Measurements from ENCODE around the gene CBLC.

The CBLC gene

DNA sequence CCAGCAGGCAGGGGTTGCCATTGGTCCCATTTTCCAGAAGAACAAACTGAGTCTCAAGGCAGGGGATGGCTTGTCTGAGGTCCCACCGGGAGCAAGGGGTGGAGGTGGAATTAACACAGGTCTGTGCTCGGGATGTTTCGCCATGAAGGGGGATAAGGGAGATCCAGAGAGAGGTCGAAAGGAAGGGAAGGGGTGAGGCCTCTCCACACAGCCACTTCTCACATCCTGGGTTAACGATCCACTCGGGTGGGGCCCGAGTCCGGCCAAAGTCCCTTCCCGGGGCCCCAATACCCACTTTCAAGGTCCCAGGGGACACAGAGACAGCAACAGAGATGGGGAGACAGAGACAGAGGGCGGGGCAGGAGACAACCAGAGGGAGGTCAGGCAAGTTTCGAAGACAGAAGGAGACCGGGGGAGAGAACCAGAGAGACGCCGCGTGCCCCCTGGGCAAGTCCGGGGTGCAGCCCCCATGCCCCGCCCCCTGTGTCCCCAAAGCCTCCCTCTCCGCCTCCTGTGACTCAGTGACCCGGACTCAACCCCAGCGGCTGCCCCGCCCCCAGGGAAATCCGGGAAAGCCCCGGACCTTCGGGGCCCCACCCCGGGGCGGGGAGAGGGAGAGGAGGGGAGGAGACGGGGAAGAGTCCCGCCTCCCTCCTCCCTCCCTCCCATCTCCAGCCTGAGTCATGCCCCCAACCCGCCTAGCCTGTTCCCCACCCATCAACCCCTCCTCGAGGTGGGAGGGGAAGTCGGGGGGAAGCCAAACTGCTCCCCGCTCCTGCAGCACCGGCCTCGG lies 30.5 kb upstream of the CBLC start:
- DNase-seq (ENCODE audit: low spot score): peak; percentile 95

DNA sequence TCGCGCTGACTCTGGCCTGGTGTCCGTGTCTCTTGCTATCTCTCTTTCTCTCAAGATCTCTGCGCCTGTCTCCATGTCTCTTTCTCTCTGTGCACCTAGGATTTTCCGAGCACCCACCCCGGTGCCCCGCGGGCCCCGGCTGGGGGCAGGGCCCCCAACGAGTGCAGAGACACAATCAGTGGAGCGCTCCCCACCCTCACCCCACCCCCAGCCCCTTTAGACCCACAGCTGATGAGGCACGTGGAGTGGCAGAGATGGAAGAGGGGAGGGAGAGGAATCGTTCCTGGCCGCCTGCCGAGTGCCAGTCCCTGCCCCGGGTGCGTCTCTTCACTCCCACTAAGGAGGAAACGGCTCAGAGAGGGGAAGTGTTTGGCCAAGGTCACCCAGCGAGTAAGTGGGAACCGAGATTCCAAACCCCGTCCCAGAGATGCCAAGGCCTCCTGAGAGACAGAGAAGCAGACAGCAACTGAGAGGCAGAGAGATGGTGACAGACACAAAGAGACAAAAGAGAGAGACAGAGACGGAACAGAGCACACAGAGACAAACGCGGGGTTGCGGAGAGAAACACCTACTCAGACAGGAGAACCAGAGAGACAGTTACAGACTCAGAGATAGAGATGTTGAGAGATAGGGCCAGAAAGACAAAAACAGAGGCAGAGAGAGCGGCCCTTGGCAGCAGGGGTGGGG lies 29.8 kb upstream of the CBLC start:
- no peak for DNase-seq (ENCODE audit: low spot score)

DNA sequence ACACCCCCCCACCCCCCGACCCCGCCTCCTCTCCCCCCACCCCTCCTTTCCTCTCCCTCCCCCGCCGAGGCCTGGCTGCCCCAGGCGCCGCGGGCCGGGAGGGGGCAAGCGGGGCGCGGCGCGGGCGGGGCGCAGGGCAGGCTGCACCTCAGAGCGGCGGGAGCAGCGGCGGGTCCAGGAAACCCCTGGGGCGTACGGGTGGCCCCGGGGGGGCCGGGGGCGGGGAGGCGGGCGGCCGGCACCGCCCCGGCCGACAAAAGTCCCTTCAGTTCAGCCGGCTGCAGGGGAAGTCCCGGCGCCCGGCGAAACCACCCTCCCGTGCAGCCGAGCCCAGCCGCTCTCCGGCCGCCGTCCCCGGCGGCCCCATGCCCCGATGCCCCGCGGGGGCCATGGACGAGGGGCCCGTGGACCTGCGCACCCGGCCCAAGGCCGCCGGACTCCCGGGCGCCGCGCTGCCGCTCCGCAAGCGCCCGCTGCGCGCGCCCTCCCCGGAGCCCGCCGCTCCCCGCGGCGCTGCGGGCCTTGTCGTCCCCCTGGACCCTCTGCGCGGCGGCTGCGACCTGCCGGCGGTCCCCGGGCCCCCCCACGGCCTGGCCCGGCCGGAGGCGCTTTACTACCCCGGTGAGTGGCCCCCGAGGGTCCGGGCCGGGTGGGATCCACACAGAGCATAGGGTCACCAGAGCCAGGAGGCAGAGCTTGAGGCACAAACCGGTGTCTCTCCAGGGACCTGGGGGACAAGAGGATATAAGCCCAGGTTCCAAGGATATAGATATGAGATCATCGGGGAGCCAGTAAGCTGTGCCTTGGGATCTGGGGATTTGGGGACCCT lies 29.1 kb upstream of the CBLC start, which contains the start of gene BCL3:
Gene BCL3, plus strand, starts transcription at position 283 of the 829 bp plus-strand sequence. Its CDS starts 83 bp downstream, at position 366.
- DNase-seq (ENCODE audit: low spot score): peak; percentile 86

DNA sequence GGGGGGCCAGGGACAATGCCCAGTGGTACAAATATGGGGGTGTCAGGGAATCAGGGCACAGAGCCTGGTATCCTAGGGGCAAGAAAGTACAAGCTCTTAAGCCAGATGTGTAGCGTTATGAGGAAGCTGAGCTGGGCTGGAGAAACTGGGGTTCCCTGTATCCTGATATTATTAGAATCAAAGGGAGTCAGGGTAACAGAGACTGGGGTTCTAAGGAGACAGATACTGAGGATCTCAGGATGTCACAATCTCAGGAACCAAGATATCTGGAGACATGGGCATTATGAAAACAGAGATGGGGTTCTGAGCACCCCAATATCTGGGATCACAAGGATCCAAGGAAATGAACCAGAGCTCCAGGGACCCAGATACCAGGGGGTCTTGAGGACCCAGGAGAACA lies 28.4 kb upstream of the CBLC start:
- DNase-seq (ENCODE audit: low spot score): no peak

DNA sequence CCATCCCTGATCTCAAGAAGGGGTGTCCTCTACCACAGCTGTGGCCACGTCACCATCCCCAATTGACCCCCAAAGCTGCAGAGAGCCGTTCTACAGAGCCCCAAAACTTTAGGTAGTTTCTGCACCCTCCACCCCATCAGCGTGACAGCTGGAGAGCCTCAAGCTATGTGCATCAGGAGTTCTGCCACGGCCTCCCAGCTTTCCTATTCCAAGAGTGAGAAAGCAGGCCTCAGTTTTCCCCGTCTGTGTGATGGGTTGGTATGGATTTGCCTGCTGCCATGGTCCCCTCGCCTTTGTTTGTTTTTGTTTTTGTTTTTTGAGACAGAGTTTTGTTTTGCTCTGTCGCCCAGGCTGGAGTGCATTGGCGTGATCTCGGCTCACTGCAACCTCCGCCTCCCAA lies 27.7 kb upstream of the CBLC start:
- DNase-seq (ENCODE audit: low spot score): no peak

GRCh38 chr19:44752123-44752815 lies 25.4 kb upstream of the CBLC start:
- DNase-seq (ENCODE audit: low spot score): no peak

DNA sequence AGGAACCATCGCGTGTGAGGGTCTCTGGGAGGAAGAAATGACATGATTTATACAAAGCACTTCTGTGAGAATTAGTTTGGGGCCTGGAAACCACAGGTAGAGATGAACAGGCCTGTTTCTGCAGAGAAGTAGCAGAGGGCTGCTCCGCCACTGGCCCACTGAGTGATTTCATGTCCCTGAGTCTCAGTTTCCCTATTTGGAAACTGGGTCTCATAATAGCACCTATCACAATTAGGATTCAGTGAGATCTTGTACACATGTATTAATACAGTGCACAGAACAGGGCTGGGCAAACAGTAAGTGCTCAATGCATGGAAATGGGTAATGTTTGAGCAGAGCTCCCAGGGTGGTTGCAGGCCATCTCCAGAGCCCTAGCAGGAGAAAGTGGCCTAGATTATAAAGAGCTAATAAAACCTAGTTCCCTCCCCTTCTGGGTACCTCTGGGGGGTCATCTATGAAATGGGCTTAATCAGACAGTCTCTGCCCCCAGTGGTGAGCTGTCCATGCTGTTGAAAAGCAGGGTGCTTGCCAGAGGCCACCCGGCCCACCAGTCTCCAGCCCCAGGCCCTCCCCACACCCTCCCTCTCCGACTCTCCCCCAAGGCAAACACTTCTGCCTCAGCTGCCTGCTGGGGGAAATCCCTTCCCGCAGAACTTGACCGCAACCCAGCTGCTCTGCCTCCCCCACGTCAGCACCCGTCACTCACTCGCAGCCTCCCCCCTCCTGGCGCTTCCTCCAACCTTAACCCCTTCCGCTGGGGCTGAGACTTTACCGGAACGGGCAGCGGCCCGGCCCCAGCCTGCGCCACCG lies 24.7 kb upstream of the CBLC start:
- DNase-seq (ENCODE audit: low spot score): peak; percentile 93

- no peak for DNase-seq (ENCODE audit: low spot score)
Observed at GRCh38 chr19:44753626-44753931, 24.1 kb upstream of the CBLC start.

- DNase-seq (ENCODE audit: low spot score): peak; percentile 72
Observed at GRCh38 chr19:44753932-44754749, 23.5 kb upstream of the CBLC start.

DNA sequence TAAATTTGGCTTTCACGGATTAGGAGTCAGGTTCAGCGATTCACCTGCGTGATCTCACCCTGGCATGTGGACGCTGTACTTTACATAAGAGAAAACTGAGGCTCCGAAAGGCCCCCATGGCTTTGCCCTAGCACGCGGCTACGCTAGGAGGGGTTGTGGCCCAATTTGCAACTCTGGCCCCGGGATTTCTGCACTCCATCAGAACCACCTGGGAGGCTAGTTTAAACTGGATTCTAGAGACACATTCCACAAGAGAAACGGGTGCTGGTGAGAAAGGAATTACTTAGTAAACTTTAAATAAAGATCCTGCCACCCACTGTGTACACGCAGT lies 23.0 kb upstream of the CBLC start:
- no peak for DNase-seq (ENCODE audit: low spot score)

DNA sequence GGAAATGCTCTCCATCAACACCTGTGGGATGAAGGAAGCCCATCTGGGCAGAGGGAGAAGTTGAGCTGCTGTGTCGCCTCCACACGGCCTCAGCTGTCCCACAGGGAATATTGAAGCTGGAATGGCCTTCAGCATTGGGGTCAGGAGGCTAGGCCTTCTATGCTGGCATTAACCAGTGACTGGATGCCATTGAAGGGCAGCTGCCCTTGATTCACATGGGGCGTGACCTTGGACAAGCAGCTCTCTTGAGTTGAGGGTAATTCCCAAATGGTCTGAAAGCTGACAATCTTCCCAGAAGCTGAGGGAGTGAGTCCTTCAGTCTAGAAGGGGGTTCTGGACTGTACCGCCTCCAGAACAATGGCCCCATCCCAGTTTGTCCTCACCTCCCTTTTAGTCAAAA lies 22.5 kb upstream of the CBLC start:
- no peak for DNase-seq (ENCODE audit: low spot score)

DNA sequence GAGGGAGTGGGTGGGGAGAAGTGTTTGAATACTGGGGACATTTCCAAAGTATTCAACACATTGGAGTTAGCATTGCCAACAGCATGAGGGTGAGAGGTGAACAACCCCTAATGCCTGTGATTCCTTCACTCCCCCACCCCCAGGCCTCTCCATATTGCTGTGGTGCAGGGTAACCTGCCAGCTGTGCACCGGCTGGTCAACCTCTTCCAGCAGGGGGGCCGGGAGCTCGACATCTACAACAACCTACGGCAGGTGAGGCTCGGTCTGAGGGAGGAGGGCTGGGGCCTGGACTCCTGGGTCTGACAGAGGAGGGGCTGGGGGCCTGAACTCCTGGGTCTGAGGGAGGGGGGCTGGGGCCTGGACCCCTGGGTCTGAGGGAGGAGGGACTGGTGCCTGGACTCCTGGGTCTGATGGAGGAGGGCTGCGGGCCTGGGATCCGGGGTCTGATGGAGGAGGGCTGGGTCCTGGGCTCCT lies 21.6 kb upstream of the CBLC start:
- DNase-seq (ENCODE audit: low spot score): no peak

- DNase-seq (ENCODE audit: low spot score): no peak
Observed at GRCh38 chr19:44757057-44757734, 20.5 kb upstream of the CBLC start.

GRCh38 chr19:44757735-44758505 lies 19.8 kb upstream of the CBLC start:
- DNase-seq (ENCODE audit: low spot score): no peak

GRCh38 chr19:44758596-44758995 lies 19.1 kb upstream of the CBLC start:
- DNase-seq (ENCODE audit: low spot score): no peak

GRCh38 chr19:44759083-44759804 lies 18.4 kb upstream of the CBLC start:
- DNase-seq (ENCODE audit: low spot score): no peak

GRCh38 chr19:44762038-44762437 lies 15.7 kb upstream of the CBLC start:
- DNase-seq (ENCODE audit: low spot score): no peak

Measured in CD4-positive, alpha-beta T cell treated with Interleukin-2 at 100 ng/mL for 4 hours (primary cell).